Measurements from ENCODE around the gene KRTAP5-6. TPM values are rescaled to one million over a fixed set of nuclear protein-coding genes. Genes with fewer than 3 reads are reported as not detected.

The KRTAP5-6 gene
- total RNA-seq, 1 donor from 2014 or later = not detected

GRCh38 chr11:1719781-1720180 is 22.8 kb downstream of the KRTAP5-6 start:
- Mint-ChIP-seq H3K4me3 (no peak overlapping the region), H3K27me3 (peaks cover 17% of the 10 kb centered on the region), H3K27ac (no peak overlapping the region), H3K9me3 (peaks cover 4% of the 10 kb centered on the region), H3K4me1 (ENCODE audit: unreplicated experiment) (no peaks in the 10 kb centered on the region), H3K36me3 (no peaks in the 10 kb centered on the region)
- DNase-seq (ENCODE audit: extremely low spot score, unreplicated experiment) = no peak
- no peak for TF ChIP-seq CTCF (conservative IDR thresholded peaks at IDR 0.05)

- Mint-ChIP-seq H3K27me3 (peaks cover 67% of the 10 kb centered on the region), H3K4me3 (no peak overlapping the region), H3K4me1 (ENCODE audit: unreplicated experiment) (no peaks in the 10 kb centered on the region), H3K27ac (no peak overlapping the region), H3K36me3 (no peaks in the 10 kb centered on the region), H3K9me3 (peaks cover 4% of the 10 kb centered on the region)
- no peak for TF ChIP-seq CTCF (conservative IDR thresholded peaks at IDR 0.05)
- no peak for DNase-seq (ENCODE audit: extremely low spot score, unreplicated experiment)
These were observed 30.2 kb downstream of the KRTAP5-6 start for GRCh38 chr11:1727096-1727690.

- H3K4me3 Mint-ChIP-seq = no peak overlapping the region
- no peak for TF ChIP-seq CTCF (conservative IDR thresholded peaks at IDR 0.05)
- no peak for DNase-seq (ENCODE audit: extremely low spot score, unreplicated experiment)
- H3K36me3 Mint-ChIP-seq = no peaks in the 10 kb centered on the region
- H3K9me3 Mint-ChIP-seq = peaks cover under 1% of the 10 kb centered on the region
- no peak overlapping the region for H3K27ac Mint-ChIP-seq
- H3K4me1 Mint-ChIP-seq (ENCODE audit: unreplicated experiment) = no peaks in the 10 kb centered on the region
- peaks cover 65% of the 10 kb centered on the region for H3K27me3 Mint-ChIP-seq
These were observed 30.9 kb downstream of the KRTAP5-6 start for GRCh38 chr11:1727861-1728260.

GRCh38 chr11:1728301-1728700 is 31.3 kb downstream of the KRTAP5-6 start:
- H3K36me3 Mint-ChIP-seq = no peaks in the 10 kb centered on the region
- no peak overlapping the region for H3K27ac Mint-ChIP-seq
- no peaks in the 10 kb centered on the region for H3K4me1 Mint-ChIP-seq (ENCODE audit: unreplicated experiment)
- DNase-seq (ENCODE audit: extremely low spot score, unreplicated experiment) = no peak
- H3K9me3 Mint-ChIP-seq = no peaks in the 10 kb centered on the region
- no peak for TF ChIP-seq CTCF (conservative IDR thresholded peaks at IDR 0.05)
- peaks cover 64% of the 10 kb centered on the region for H3K27me3 Mint-ChIP-seq
- no peak overlapping the region for H3K4me3 Mint-ChIP-seq

- H3K27me3 Mint-ChIP-seq = peaks cover 69% of the 10 kb centered on the region
- no peak for DNase-seq (ENCODE audit: extremely low spot score, unreplicated experiment)
- H3K4me1 Mint-ChIP-seq (ENCODE audit: unreplicated experiment) = peaks cover 2% of the 10 kb centered on the region
- H3K9me3 Mint-ChIP-seq = no peaks in the 10 kb centered on the region
- no peak overlapping the region for H3K27ac Mint-ChIP-seq
- no peak for TF ChIP-seq CTCF (conservative IDR thresholded peaks at IDR 0.05)
- H3K4me3 Mint-ChIP-seq = no peak overlapping the region
- H3K36me3 Mint-ChIP-seq = no peaks in the 10 kb centered on the region
These were observed 32.1 kb downstream of the KRTAP5-6 start for GRCh38 chr11:1728931-1729691.

Data from type B pancreatic cell (in vitro differentiated cells).